Body of pancreas (tissue), 4 donors: ENCODE results near the gene SOD3. TPM values are rescaled to one million over a fixed set of nuclear protein-coding genes. Genes with fewer than 3 reads are reported as not detected.

Source experiments
- ATAC-seq: fragments of 150-250 bp; one replicate; pipeline ENCODE4 v1.9.1; 2016
- DNase-seq, 4 donors: peaks; one replicate each; pipeline ENCODE4 v3.0.0-alpha.2; 2019
- H3K27ac ChIP-seq, 4 donors: fragments of 200-600 bp; sonication (generic); 1 replicate in 3 of 4; 2 replicates in 1 of 4; pipeline versions ENCODE4 v1.5.1 to v1.6.1; 2016 to 2019; ENCODE audit warnings: mild to moderate bottlenecking in 1 of 4, mixed read lengths in 1 of 4, moderate library complexity in 1 of 4
- H3K27me3 ChIP-seq, 2 donors: fragments of 200-600 bp; sonication (generic); one replicate each; pipeline ENCODE4 v1.6.0; 2016; ENCODE audit warnings: mild to moderate bottlenecking in 1 of 2
- H3K36me3 ChIP-seq, 2 donors: fragments of 200-600 bp; sonication (generic); replicated peaks in 1 of 2; 2 replicates each; pipeline ENCODE4 v1.5.1; 2016; ENCODE audit warnings: low read depth in 2 of 2; ENCODE audit not compliant: insufficient read depth in 1 of 2
- H3K4me1 ChIP-seq: fragments of 200-600 bp; sonication (generic); one replicate; pipeline ENCODE4 v1.6.0; 2016
- H3K4me3 ChIP-seq, 2 donors: fragments of 200-600 bp; sonication (generic); 1 replicate in 1 of 2; 2 replicates in 1 of 2; pipeline ENCODE4 v1.5.1; 2016 to 2019
- H3K9me3 ChIP-seq, 3 donors: fragments of 200-600 bp; sonication (generic); 1 replicate in 2 of 3; 2 replicates in 1 of 3; pipeline ENCODE4 v1.5.1; 2016
- CTCF ChIP-seq, 7 experiments: fragments of 450-650 bp in 4 of 7; fragments of 200-600 bp in 3 of 7; sonication (generic) in 3 of 7; IDR thresholded peaks; one replicate each; pipeline ENCODE4 v1.5.1; 2016 to 2019; ENCODE audit warnings: antibody characterized with exemption in 7 of 7
- POLR2A ChIP-seq, 3 donors: fragments of 450-650 bp; IDR thresholded peaks; one replicate each; pipeline ENCODE4 v1.6.1; 2016; ENCODE audit warnings: antibody characterized with exemption in 3 of 3, mild to moderate bottlenecking in 2 of 3
- WGBS, 2 donors: methylation state at CpG; one replicate each; pipeline ENCODE4 v1.1.5; 2017; 5-methylcytosine and 5-hydroxymethylcytosine counted together
- intact Hi-C: fragments of 100-400 bp; cut with DNase I; formaldehyde crosslinking; loops from one replicate; pipeline ENCODE4 v1.15.1; 2023
- total RNA-seq, 2 donors: library from RNA; depleted of rRNA; stranded (reverse); fragments of >200 nt; gene quantifications; one replicate each; pipeline ENCODE4 v1.1.0, GENCODE V29; 2016

The SOD3 gene
- total RNA-seq, 2 donors from 2014 or later, result 139 to 290 TPM

- H3K9me3 ChIP-seq, result no peaks in the 10 kb centered on the region
- DNase-seq, result no peak
- no peak overlapping the region for H3K27ac ChIP-seq
- ATAC-seq, result no peak
- no peaks in the 10 kb centered on the region for H3K27me3 ChIP-seq
- H3K4me1 ChIP-seq, result peaks cover 36% of the 10 kb centered on the region
- intact Hi-C loops, result no loop called here
- H3K36me3 ChIP-seq, result no peaks in the 10 kb centered on the region
- TF ChIP-seq CTCF (IDR thresholded peaks at IDR 0.05) (no peak), POLR2A (IDR thresholded peaks at IDR 0.05) (no peak)
- H3K4me3 ChIP-seq, result no peak overlapping the region
- WGBS, 2 donors, result 39 to 50% methylated on average over 12 to 96 of the region's 103 CpGs
These were observed 4.4 kb downstream of the SOD3 start for GRCh38 chr4:24799544-24800324.

- DNase-seq (no peak), ATAC-seq (no peak)
- Histone ChIP-seq H3K9me3 (no peaks in the 10 kb centered on the region), H3K27me3 (no peaks in the 10 kb centered on the region), H3K36me3 (no peaks in the 10 kb centered on the region), H3K4me1 (peaks cover 39% of the 10 kb centered on the region), H3K27ac (no peak overlapping the region), H3K4me3 (no peak overlapping the region)
- no peak for TF ChIP-seq POLR2A (IDR thresholded peaks at IDR 0.05)
- no peak for TF ChIP-seq CTCF (IDR thresholded peaks at IDR 0.05)
- 38 to 60% methylated on average over 25 of the region's 25 CpGs for WGBS, 2 donors
- intact Hi-C loops, result no loop called here
These were observed 5.0 kb downstream of the SOD3 start for GRCh38 chr4:24800325-24800895.

GRCh38 chr4:24801136-24801855 is 5.9 kb downstream of the SOD3 start:
- TF ChIP-seq POLR2A (IDR thresholded peaks at IDR 0.05) (no peak), CTCF (IDR thresholded peaks at IDR 0.05) (no peak)
- no peaks in the 10 kb centered on the region for H3K9me3 ChIP-seq
- H3K27me3 ChIP-seq, result no peaks in the 10 kb centered on the region
- no peaks in the 10 kb centered on the region for H3K36me3 ChIP-seq
- no peak for ATAC-seq
- H3K4me1 ChIP-seq, result peaks cover 33% of the 10 kb centered on the region
- no peak overlapping the region for H3K4me3 ChIP-seq
- intact Hi-C loops, result no loop called here
- no peak for DNase-seq
- 55 to 70% methylated on average over 10 of the region's 10 CpGs for WGBS, 2 donors
- H3K27ac ChIP-seq, result peak overlapping the region in 1 of 4 donors; percentile 21

- TF ChIP-seq CTCF (IDR thresholded peaks at IDR 0.05), result no peak
- no peak for TF ChIP-seq POLR2A (IDR thresholded peaks at IDR 0.05)
- WGBS, 2 donors, result 55 to 62% methylated on average over 6 of the region's 6 CpGs
- Histone ChIP-seq H3K27ac (no peak overlapping the region), H3K27me3 (no peaks in the 10 kb centered on the region), H3K36me3 (no peaks in the 10 kb centered on the region), H3K9me3 (no peaks in the 10 kb centered on the region), H3K4me3 (no peak overlapping the region), H3K4me1 (peaks cover 33% of the 10 kb centered on the region)
- intact Hi-C loops, result no loop called here
- DNase-seq, result no peak
- no peak for ATAC-seq
These were observed 7.3 kb downstream of the SOD3 start for GRCh38 chr4:24802648-24803047.
